Body of pancreas (tissue), 4 donors: ENCODE results near the gene TNRC18. TPM values are rescaled to one million over a fixed set of nuclear protein-coding genes. Genes with fewer than 3 reads are reported as not detected.

Experiments used
- ATAC-seq: fragments of 150-250 bp; one replicate; pipeline ENCODE4 v1.9.1; 2016
- DNase-seq, 4 donors: peaks; one replicate each; pipeline ENCODE4 v3.0.0-alpha.2; 2019
- H3K27ac ChIP-seq, 4 donors: fragments of 200-600 bp; sonication (generic); 1 replicate in 3 of 4; 2 replicates in 1 of 4; pipeline versions ENCODE4 v1.5.1 to v1.6.1; 2016 to 2019; ENCODE audit warnings: mild to moderate bottlenecking in 1 of 4, mixed read lengths in 1 of 4, moderate library complexity in 1 of 4
- H3K27me3 ChIP-seq, 2 donors: fragments of 200-600 bp; sonication (generic); one replicate each; pipeline ENCODE4 v1.6.0; 2016; ENCODE audit warnings: mild to moderate bottlenecking in 1 of 2
- H3K36me3 ChIP-seq, 2 donors: fragments of 200-600 bp; sonication (generic); replicated peaks in 1 of 2; 2 replicates each; pipeline ENCODE4 v1.5.1; 2016; ENCODE audit warnings: low read depth in 2 of 2; ENCODE audit not compliant: insufficient read depth in 1 of 2
- H3K4me1 ChIP-seq: fragments of 200-600 bp; sonication (generic); one replicate; pipeline ENCODE4 v1.6.0; 2016
- H3K4me3 ChIP-seq, 2 donors: fragments of 200-600 bp; sonication (generic); 1 replicate in 1 of 2; 2 replicates in 1 of 2; pipeline ENCODE4 v1.5.1; 2016 to 2019
- H3K9me3 ChIP-seq, 3 donors: fragments of 200-600 bp; sonication (generic); 1 replicate in 2 of 3; 2 replicates in 1 of 3; pipeline ENCODE4 v1.5.1; 2016
- CTCF ChIP-seq, 7 experiments: fragments of 450-650 bp in 4 of 7; fragments of 200-600 bp in 3 of 7; sonication (generic) in 3 of 7; IDR thresholded peaks; one replicate each; pipeline ENCODE4 v1.5.1; 2016 to 2019; ENCODE audit warnings: antibody characterized with exemption in 7 of 7
- POLR2A ChIP-seq, 3 donors: fragments of 450-650 bp; IDR thresholded peaks; one replicate each; pipeline ENCODE4 v1.6.1; 2016; ENCODE audit warnings: antibody characterized with exemption in 3 of 3, mild to moderate bottlenecking in 2 of 3
- WGBS, 2 donors: methylation state at CpG; one replicate each; pipeline ENCODE4 v1.1.5; 2017; 5-methylcytosine and 5-hydroxymethylcytosine counted together
- intact Hi-C: fragments of 100-400 bp; cut with DNase I; formaldehyde crosslinking; loops from one replicate; pipeline ENCODE4 v1.15.1; 2023
- total RNA-seq, 2 donors: library from RNA; depleted of rRNA; stranded (reverse); fragments of >200 nt; gene quantifications; one replicate each; pipeline ENCODE4 v1.1.0, GENCODE V29; 2016

Gene TNRC18
- total RNA-seq, 2 donors from 2014 or later = 87.9 to 201 TPM

GRCh38 chr7:5435291-5436002, 11.8 kb upstream of the TNRC18 start:
- TF ChIP-seq POLR2A (IDR thresholded peaks at IDR 0.05) (no peak), CTCF (IDR thresholded peaks at IDR 0.05) (no peak)
- H3K27me3 ChIP-seq = no peaks in the 10 kb centered on the region
- ATAC-seq = no peak
- peaks cover 2% of the 10 kb centered on the region for H3K4me1 ChIP-seq
- no peak for DNase-seq
- H3K36me3 ChIP-seq = no peaks in the 10 kb centered on the region
- intact Hi-C loops = no loop called here
- H3K9me3 ChIP-seq = no peaks in the 10 kb centered on the region
- no peak overlapping the region for H3K4me3 ChIP-seq
- no peak overlapping the region for H3K27ac ChIP-seq
- WGBS, 2 donors = 90 to 91% methylated on average over 12 of the region's 12 CpGs

GRCh38 chr7:5433181-5433580, 9.5 kb upstream of the TNRC18 start:
- no peaks in the 10 kb centered on the region for H3K27me3 ChIP-seq
- 81 to 100% methylated on average over 1 to 3 of the region's 3 CpGs for WGBS, 2 donors
- peaks cover 25% of the 10 kb centered on the region for H3K4me1 ChIP-seq
- DNase-seq = no peak
- TF ChIP-seq POLR2A (IDR thresholded peaks at IDR 0.05) = no peak
- TF ChIP-seq CTCF (IDR thresholded peaks at IDR 0.05) = no peak
- H3K27ac ChIP-seq = no peak overlapping the region
- H3K4me3 ChIP-seq = no peak overlapping the region
- H3K36me3 ChIP-seq = no peaks in the 10 kb centered on the region
- intact Hi-C loops = no loop called here
- no peak for ATAC-seq
- no peaks in the 10 kb centered on the region for H3K9me3 ChIP-seq

- Histone ChIP-seq H3K9me3 (no peaks in the 10 kb centered on the region), H3K36me3 (no peaks in the 10 kb centered on the region), H3K27ac (no peak overlapping the region), H3K4me1 (peaks cover 30% of the 10 kb centered on the region), H3K27me3 (no peaks in the 10 kb centered on the region), H3K4me3 (no peak overlapping the region)
- no peak for DNase-seq
- intact Hi-C loops = no loop called here
- ATAC-seq = no peak
- WGBS, 2 donors = 89 to 100% methylated on average over 2 to 3 of the region's 3 CpGs
- no peak for TF ChIP-seq POLR2A (IDR thresholded peaks at IDR 0.05)
- TF ChIP-seq CTCF (IDR thresholded peaks at IDR 0.05) = no peak
Observed at GRCh38 chr7:5432691-5433090, 9.1 kb upstream of the TNRC18 start.

GRCh38 chr7:5431560-5432015, 8.0 kb upstream of the TNRC18 start:
- Histone ChIP-seq H3K27ac (no peak overlapping the region), H3K36me3 (no peaks in the 10 kb centered on the region), H3K4me1 (peaks cover 36% of the 10 kb centered on the region), H3K27me3 (no peaks in the 10 kb centered on the region), H3K9me3 (no peaks in the 10 kb centered on the region), H3K4me3 (no peak overlapping the region)
- no peak for TF ChIP-seq POLR2A (IDR thresholded peaks at IDR 0.05)
- TF ChIP-seq CTCF (IDR thresholded peaks at IDR 0.05) = no peak
- WGBS, 2 donors = 62 to 74% methylated on average over 4 of the region's 4 CpGs
- intact Hi-C loops = no loop called here
- ATAC-seq (no peak), DNase-seq (no peak)

- TF ChIP-seq CTCF (IDR thresholded peaks at IDR 0.05) (no peak), POLR2A (IDR thresholded peaks at IDR 0.05) (no peak)
- H3K9me3 ChIP-seq = no peaks in the 10 kb centered on the region
- intact Hi-C loops = no loop called here
- H3K27ac ChIP-seq = peak overlapping the region; percentile 74 to 100 (median 98)
- 72 to 77% methylated on average over 4 to 5 of the region's 5 CpGs for WGBS, 2 donors
- ATAC-seq (no peak), DNase-seq (no peak)
- no peak overlapping the region for H3K4me3 ChIP-seq
- peaks cover 36% of the 10 kb centered on the region for H3K4me1 ChIP-seq
- no peaks in the 10 kb centered on the region for H3K27me3 ChIP-seq
- H3K36me3 ChIP-seq = no peaks in the 10 kb centered on the region
Observed at GRCh38 chr7:5430612-5430947, 6.9 kb upstream of the TNRC18 start.
